ENCODE data around the gene FIGN. TPM values are rescaled to one million over a fixed set of nuclear protein-coding genes. Genes with fewer than 3 reads are reported as not detected.

FIGN gene
- total RNA-seq, 1 donor from 2014 or later: 4.3 TPM

GRCh38 chr2:163571423-163572102 is 164.2 kb downstream of the FIGN start:
- H3K27ac ChIP-seq: no peak overlapping the region
- no peak overlapping the region for H3K4me3 ChIP-seq
- no peaks in the 10 kb centered on the region for H3K36me3 ChIP-seq
- no peaks in the 10 kb centered on the region for H3K27me3 ChIP-seq
- H3K9me3 ChIP-seq: peaks cover 0 to 3% of the 10 kb centered on the region in 2 donors
- no peak for DNase-seq (ENCODE audit: low spot score in 2 of 2)
- intact Hi-C loops (cut with DNase I): no loop called here
- no peaks in the 10 kb centered on the region for H3K4me1 ChIP-seq
- no peak for TF ChIP-seq CTCF (IDR thresholded peaks at IDR 0.05)

GRCh38 chr2:163570391-163570790 is 165.4 kb downstream of the FIGN start:
- intact Hi-C loops (cut with DNase I): no loop called here
- Histone ChIP-seq H3K36me3 (no peaks in the 10 kb centered on the region), H3K4me1 (no peaks in the 10 kb centered on the region), H3K9me3 (peaks cover 0 to 3% of the 10 kb centered on the region in 2 donors), H3K4me3 (no peak overlapping the region), H3K27me3 (no peaks in the 10 kb centered on the region), H3K27ac (no peak overlapping the region)
- no peak for TF ChIP-seq CTCF (IDR thresholded peaks at IDR 0.05)
- DNase-seq (ENCODE audit: low spot score in 2 of 2): no peak

- Histone ChIP-seq H3K36me3 (no peaks in the 10 kb centered on the region), H3K4me1 (no peaks in the 10 kb centered on the region), H3K27me3 (no peaks in the 10 kb centered on the region), H3K27ac (no peak overlapping the region), H3K9me3 (no peaks in the 10 kb centered on the region), H3K4me3 (no peak overlapping the region)
- no peak for DNase-seq (ENCODE audit: low spot score in 2 of 2)
- intact Hi-C loops (cut with DNase I): no loop called here
- no peak for TF ChIP-seq CTCF (IDR thresholded peaks at IDR 0.05)
Measured at GRCh38 chr2:163565192-163565591, 170.6 kb downstream of the FIGN start.

- Histone ChIP-seq H3K27ac (no peak overlapping the region), H3K9me3 (no peaks in the 10 kb centered on the region), H3K36me3 (no peaks in the 10 kb centered on the region), H3K27me3 (no peaks in the 10 kb centered on the region), H3K4me3 (no peak overlapping the region), H3K4me1 (no peaks in the 10 kb centered on the region)
- TF ChIP-seq CTCF (IDR thresholded peaks at IDR 0.05): no peak
- intact Hi-C loops (cut with DNase I): no loop called here
- DNase-seq (ENCODE audit: low spot score in 2 of 2): no peak
Measured at GRCh38 chr2:163564236-163564635, 171.6 kb downstream of the FIGN start.

GRCh38 chr2:163563336-163563735 is 172.5 kb downstream of the FIGN start:
- no peak overlapping the region for H3K4me3 ChIP-seq
- intact Hi-C loops (cut with DNase I): no loop called here
- no peak for TF ChIP-seq CTCF (IDR thresholded peaks at IDR 0.05)
- no peak overlapping the region for H3K27ac ChIP-seq
- DNase-seq (ENCODE audit: low spot score in 2 of 2): no peak
- H3K9me3 ChIP-seq: no peaks in the 10 kb centered on the region
- H3K4me1 ChIP-seq: no peaks in the 10 kb centered on the region
- no peaks in the 10 kb centered on the region for H3K36me3 ChIP-seq
- no peaks in the 10 kb centered on the region for H3K27me3 ChIP-seq
